IMR-90 (cell line): ENCODE measurements around the gene SEMA5A. TPM values are rescaled to one million over a fixed set of nuclear protein-coding genes. Genes with fewer than 3 reads are reported as not detected.

Experiments used
- ATAC-seq: fragments of 200-7000 bp; cut with Tn5 transposase; 2 replicates; pipeline ENCODE4 v1.9.1; 2020; ENCODE audit warnings: low read depth, mild to moderate bottlenecking, moderate library complexity
- BruUV-seq: library from RNA; stranded (reverse); fragments of 400-500 nt; replicated peaks from 2 replicates; lab custom pipeline; 2021; lab: Mats Ljungman, UMichigan
- CTCF ChIA-PET: fragments of 300-600 bp; formaldehyde crosslinking; extraction: SDS; loops from one replicate; lab custom pipeline; 2021; ENCODE audit warnings: antibody characterized with exemption; lab: Yijun Ruan, JAX
- POLR2A ChIA-PET: fragments of 300-600 bp; sonication (Branson Sonifier 250); formaldehyde crosslinking; loops from one replicate; lab custom pipeline; 2022; ENCODE audit warnings: antibody characterized with exemption; ENCODE audit not compliant: unreplicated experiment; lab: Charles Lee
- DNase-seq: peaks from one replicate; pipeline ENCODE4 v3.0.0; 2013
- H2AFZ ChIP-seq: replicated peaks from 2 replicates; pipeline ENCODE3; 2013; ENCODE audit warnings: low read length, mild to moderate bottlenecking; ENCODE audit not compliant: poor library complexity
- H2AK5ac ChIP-seq: 2 replicates; pipeline ENCODE4 v1.6.1; 2013; ENCODE audit warnings: low read depth, low read length, inconsistent platforms
- H2AK9ac ChIP-seq: replicated peaks from 2 replicates; pipeline ENCODE3; 2013; ENCODE audit warnings: mild to moderate bottlenecking, low read depth, low read length, moderate library complexity; ENCODE audit not compliant: poor library complexity
- H2BK120ac ChIP-seq: 2 replicates; pipeline ENCODE4 v1.6.1; 2013; ENCODE audit warnings: low read depth, low read length, inconsistent platforms
- H2BK15ac ChIP-seq: 3 replicates; pipeline ENCODE4 v1.6.1; 2013; ENCODE audit warnings: low read depth, low read length, inconsistent platforms
- H2BK20ac ChIP-seq: 2 replicates; pipeline ENCODE4 v1.6.1; 2013; ENCODE audit warnings: low read depth, mild to moderate bottlenecking, inconsistent platforms, low read length, moderate library complexity
- H2BK5ac ChIP-seq: 2 replicates; pipeline ENCODE4 v1.6.1; 2013; ENCODE audit warnings: mild to moderate bottlenecking, low read depth, low read length, inconsistent platforms; ENCODE audit not compliant: poor library complexity, severe bottlenecking
- H3K14ac ChIP-seq: replicated peaks from 2 replicates; pipeline ENCODE4 v1.6.1; 2013; ENCODE audit warnings: low read depth, low read length, inconsistent platforms
- H3K18ac ChIP-seq: 2 replicates; pipeline ENCODE4 v1.6.1; 2013; ENCODE audit warnings: low read depth, low read length, control low read depth
- H3K23ac ChIP-seq: 2 replicates; pipeline ENCODE4 v1.6.1; 2013; ENCODE audit warnings: low read depth, low read length, inconsistent platforms
- H3K27ac ChIP-seq: 2 replicates; pipeline ENCODE4 v1.5.1; 2013; ENCODE audit warnings: mild to moderate bottlenecking, control low read depth, low read length; ENCODE audit not compliant: insufficient read depth
- H3K27me3 ChIP-seq: 2 replicates; pipeline ENCODE4 v1.6.1; 2013; ENCODE audit warnings: low read length; ENCODE audit not compliant: control insufficient read depth, insufficient read depth
- H3K36me3 ChIP-seq: 2 replicates; pipeline ENCODE4 v1.6.1; 2013; ENCODE audit warnings: low read length, mixed read lengths; ENCODE audit not compliant: control insufficient read depth, insufficient read depth
- H3K4ac ChIP-seq: 2 replicates; pipeline ENCODE4 v1.6.1; 2013; ENCODE audit warnings: low read depth, low read length, inconsistent platforms
- H3K4me1 ChIP-seq: 2 replicates; pipeline ENCODE4 v1.6.1; 2013; ENCODE audit warnings: low read length, mixed read lengths; ENCODE audit not compliant: control insufficient read depth, insufficient read depth
- H3K4me2 ChIP-seq: 2 replicates; pipeline ENCODE4 v1.6.1; 2013; ENCODE audit warnings: low read depth, mild to moderate bottlenecking, control low read depth, low read length, moderate library complexity
- H3K4me3 ChIP-seq: 2 replicates; pipeline ENCODE4 v1.5.1; 2013; ENCODE audit warnings: low read depth, mild to moderate bottlenecking, control low read depth, low read length, moderate library complexity; ENCODE audit not compliant: insufficient read depth
- H3K56ac ChIP-seq: 2 replicates; pipeline ENCODE4 v1.6.1; 2013; ENCODE audit warnings: low read length, inconsistent platforms; ENCODE audit not compliant: insufficient read depth; ENCODE audit errors: extremely low read depth
- H3K79me1 ChIP-seq, 2 experiments: 2 replicates each; pipeline ENCODE4 v1.6.1; 2013; ENCODE audit warnings: low read length in 2 of 2, inconsistent platforms in 1 of 2, low read depth in 1 of 2
- H3K9ac ChIP-seq: 2 replicates; pipeline ENCODE4 v1.6.1; 2013; ENCODE audit warnings: low read depth, low read length, control low read depth
- H3K9me1 ChIP-seq: 2 replicates; pipeline ENCODE4 v1.6.1; 2013; ENCODE audit warnings: low read length, inconsistent platforms; ENCODE audit not compliant: insufficient read depth
- H3K9me3 ChIP-seq: 2 replicates; pipeline ENCODE4 v1.6.1; 2013; ENCODE audit warnings: low read length; ENCODE audit not compliant: control insufficient read depth, insufficient read depth
- H4K20me1 ChIP-seq: 2 replicates; pipeline ENCODE4 v1.6.1; 2013; ENCODE audit warnings: low read length, inconsistent platforms; ENCODE audit not compliant: insufficient read depth
- H4K5ac ChIP-seq: 2 replicates; pipeline ENCODE4 v1.6.1; 2013; ENCODE audit warnings: mild to moderate bottlenecking, low read depth, low read length, control low read depth
- H4K8ac ChIP-seq, 2 experiments: 2 replicates each; pipeline ENCODE4 v1.6.1; 2013; ENCODE audit warnings: low read depth in 2 of 2, low read length in 2 of 2, control low read depth in 1 of 2, inconsistent platforms in 1 of 2
- H4K91ac ChIP-seq: 2 replicates; pipeline ENCODE4 v1.6.1; 2013; ENCODE audit warnings: low read depth, low read length, inconsistent platforms; ENCODE audit not compliant: insufficient read depth
- BHLHE40 ChIP-seq: fragments of 150-350 bp; IDR thresholded peaks from 2 replicates; pipeline ENCODE4 v1.6.1; 2016; ENCODE audit warnings: mild to moderate bottlenecking, low read depth, low read length
- CEBPB ChIP-seq: IDR thresholded peaks from 2 replicates; pipeline ENCODE4 v1.6.1; 2012; ENCODE audit warnings: low read depth, low read length, improper control_type of control experiment
- CHD1 ChIP-seq: IDR thresholded peaks from 2 replicates; pipeline ENCODE4 v1.6.1; 2012; ENCODE audit warnings: low read depth, low read length, improper control_type of control experiment
- ELK1 ChIP-seq: fragments of 150-350 bp; IDR thresholded peaks from 2 replicates; pipeline ENCODE4 v1.6.1; 2016; ENCODE audit warnings: low read depth, mild to moderate bottlenecking, low read length, moderate library complexity, borderline replicate concordance
- FOS ChIP-seq: fragments of 150-350 bp; IDR thresholded peaks from 2 replicates; pipeline ENCODE4 v1.6.1; 2016; ENCODE audit warnings: low read depth, low read length
- MAFK ChIP-seq: IDR thresholded peaks from 2 replicates; pipeline ENCODE4 v1.6.1; 2012; ENCODE audit warnings: low read depth, low read length, improper control_type of control experiment
- MAZ ChIP-seq: IDR thresholded peaks from 2 replicates; pipeline ENCODE4 v1.6.1; 2012; ENCODE audit warnings: low read depth, mild to moderate bottlenecking, low read length, improper control_type of control experiment, moderate library complexity, borderline replicate concordance
- MXI1 ChIP-seq: IDR thresholded peaks from 2 replicates; pipeline ENCODE4 v1.6.1; 2012; ENCODE audit warnings: low read depth, mild to moderate bottlenecking, low read length, moderate library complexity, borderline replicate concordance
- NFE2L2 ChIP-seq: fragments of 150-350 bp; IDR thresholded peaks from 2 replicates; pipeline ENCODE4 v1.6.1; 2016; ENCODE audit warnings: low read depth, mild to moderate bottlenecking, low read length
- POLR2A ChIP-seq: IDR thresholded peaks from 2 replicates; pipeline ENCODE4 v1.6.1; 2012; ENCODE audit warnings: mild to moderate bottlenecking, low read depth, low read length
- RAD21 ChIP-seq: IDR thresholded peaks from 2 replicates; pipeline ENCODE4 v1.6.1; 2012; ENCODE audit warnings: low read length, improper control_type of control experiment
- RFX5 ChIP-seq: IDR thresholded peaks from 2 replicates; pipeline ENCODE4 v1.8.0; 2012; ENCODE audit warnings: low read depth, mild to moderate bottlenecking, low read length, moderate library complexity
- SMC3 ChIP-seq: fragments of 150-350 bp; IDR thresholded peaks from 2 replicates; pipeline ENCODE4 v1.6.1; 2016; ENCODE audit warnings: low read depth, mild to moderate bottlenecking, antibody characterized with exemption, low read length, moderate library complexity
- USF2 ChIP-seq: fragments of 150-350 bp; IDR thresholded peaks from 2 replicates; pipeline ENCODE4 v1.6.1; 2017; ENCODE audit warnings: mild to moderate bottlenecking, antibody characterized with exemption, low read length, low read depth
- WGBS, 2 experiments: methylation state at CpG; one replicate each; pipeline versions ENCODE4 v1.1.5 to v1.1.7; 2013; ENCODE audit warnings: missing lambda C conversion rate in 2 of 2; ENCODE audit not compliant: insufficient read length in 1 of 2; ENCODE audit errors: extremely low coverage in 2 of 2; 5-methylcytosine and 5-hydroxymethylcytosine counted together
- dilution Hi-C: fragments of 300-500 bp; cut with HindIII; formaldehyde crosslinking; loops from one replicate; pipeline ENCODE4 v1.14.3; 2018; ENCODE audit warnings: low sequenced_read_pairs; ENCODE audit not compliant: unreplicated experiment
- in situ Hi-C: fragments of 300-500 bp; cut with MboI; formaldehyde crosslinking; loops from 3 replicates; pipeline ENCODE4 v1.14.3; 2019; ENCODE audit warnings: low sequenced_read_pairs, inconsistent platforms, mixed read lengths
- intact Hi-C: fragments of 100-400 bp; cut with micrococcal nuclease; formaldehyde crosslinking; loops from 2 replicates; pipeline ENCODE4 v1.10.0; 2022
- polyA plus RNA-seq, 3 experiments: library from polyadenylated mRNA; depleted of rRNA; stranded (reverse); fragments of >200 nt; gene quantifications; 2 replicates each; pipeline ENCODE4 v1.2.3, GENCODE V29; 2012; ENCODE audit warnings: low replicate concordance in 1 of 3
- total RNA-seq: library from RNA; depleted of rRNA; stranded (reverse); fragments of >200 nt; gene quantifications from 2 replicates; pipeline ENCODE4 v1.2.3, GENCODE V29; 2012

SEMA5A gene
- total and polyA plus RNA-seq, 2 of the 4 experiments (the other 2 are of a cell fraction), result 8.2 to 9.9 TPM

GRCh38 chr5:9156282-9156681 is 389.6 kb downstream of the SEMA5A start (continued):
- no peak for TF ChIP-seq MAFK

- no peak for ATAC-seq
- Histone ChIP-seq H3K27me3 (no peaks in the 10 kb centered on the region), H3K9me3 (no peaks in the 10 kb centered on the region), H3K27ac (no peak overlapping the region), H3K4me2 (no peak overlapping the region), H3K4ac (peak overlapping the region; percentile 11), H2AK5ac (peak overlapping the region; percentile 79; the same call in 1 of the 2 replicates), H2BK20ac (peak overlapping the region; percentile 51; the same call in 1 of the 2 replicates), H3K36me3 (no peaks in the 10 kb centered on the region), H3K18ac (no peak overlapping the region), H4K20me1 (no peaks in the 10 kb centered on the region), H3K4me3 (no peak overlapping the region), H2BK120ac (peak overlapping the region; percentile 44), H2AK9ac (peak overlapping the region; percentile 73), H4K5ac (no peak overlapping the region), H2BK5ac (peak overlapping the region; percentile 18), H3K14ac (peak overlapping the region; percentile 87; the same call in 1 of the 2 replicates), H3K9me1 (peaks cover 16% of the 10 kb centered on the region), H3K79me1 (peaks cover 0 to 30% of the 10 kb centered on the region in 2 experiments; a peak in 3 of 4 replicates), H4K8ac (no peak overlapping the region), H3K56ac (no peak overlapping the region), H3K23ac (peak overlapping the region; percentile 59; the same call in 1 of the 2 replicates), H3K9ac (no peak overlapping the region), H2BK15ac (peak overlapping the region; percentile 70; the same call in 2 of the 3 replicates), H3K4me1 (peaks cover 14% of the 10 kb centered on the region), H2AFZ (no peak overlapping the region), H4K91ac (peak overlapping the region; percentile 8; the same call in 1 of the 2 replicates)
- no TSS peak for BruUV-seq
- WGBS, 2 experiments, result no CpG with 5 or more reads among the region's 6 CpGs
- in situ Hi-C loops, result no loop called here
- DNase-seq, result peak; percentile 19
- CTCF ChIA-PET, result no interaction called here
- dilution Hi-C loops, result no loop called here
- intact Hi-C loops, result loop anchor here (10.0 kb wide), 1 partner anchor 883 kb away; no protein-coding TSS in a partner anchor
- POLR2A ChIA-PET, result no interaction called here
- TF ChIP-seq MAFK, result no peak
- TF ChIP-seq USF2, result no peak
- TF ChIP-seq BHLHE40, result no peak
- TF ChIP-seq ELK1, result no peak
- no peak for TF ChIP-seq FOS
- TF ChIP-seq NFE2L2, result no peak
- no peak for TF ChIP-seq CHD1
- no peak for TF ChIP-seq MAZ
- no peak for TF ChIP-seq MXI1
- TF ChIP-seq POLR2A, result no peak
- no peak for TF ChIP-seq RFX5
- TF ChIP-seq SMC3, result no peak
- no peak for TF ChIP-seq RAD21
- TF ChIP-seq CEBPB, result no peak
These were observed 394.0 kb downstream of the SEMA5A start for GRCh38 chr5:9151684-9152427.
